ENCODE data around the gene ZDHHC14. TPM values are rescaled to one million over a fixed set of nuclear protein-coding genes. Genes with fewer than 3 reads are reported as not detected.

ZDHHC14 gene
- total RNA-seq, result 1.7 and 5.8 TPM in 2 replicates

GRCh38 chr6:157380779-157381561, at the start of gene ZDHHC14:
Gene ZDHHC14, plus strand, starts transcription at chr6:157381190.

Other genes starting within 250 kb of the ZDHHC14 start
- 4.9 and 5.1 TPM in 2 replicates for gene TMEM242, start 57.7 kb upstream of the ZDHHC14 start, total RNA-seq

Measured in pericardium fibroblast (primary cell).